K562 (cell line): Measurements from ENCODE around the gene ZNF598. TPM values are rescaled to one million over a fixed set of nuclear protein-coding genes. Genes with fewer than 3 reads are reported as not detected.

Experiments
- BACH1 ChIP-seq: fragments of 200-800 bp; sonication (Bioruptor generic); IDR thresholded peaks from 2 replicates; pipeline ENCODE4 v1.6.1; 2016; ENCODE audit warnings: missing genetic modification characterization, missing compliant biosample characterization
- CTBP1 ChIP-seq: fragments of 450-650 bp; IDR thresholded peaks from 2 replicates; pipeline ENCODE4 v1.6.1; 2016; ENCODE audit warnings: borderline replicate concordance
- ETV1 ChIP-seq: fragments of 450-650 bp; conservative IDR thresholded peaks from 2 replicates; pipeline ENCODE4 v1.6.1; 2016; ENCODE audit warnings: missing genetic modification characterization, control low read depth, low read depth, missing compliant biosample characterization
- MAFG ChIP-seq: fragments of 450-650 bp; conservative IDR thresholded peaks from 2 replicates; pipeline ENCODE4 v1.6.1; 2016; ENCODE audit warnings: missing genetic modification characterization, missing compliant biosample characterization
- NR4A1 ChIP-seq, 2 experiments: fragments of 250-450 bp in 1 of 2; fragments of 450-650 bp in 1 of 2; sonication (Bioruptor Pico) in 1 of 2; IDR thresholded peaks; 2 replicates each; pipeline versions ENCODE4 v1.4.0 to v1.6.1; 2016 to 2020; ENCODE audit warnings: mild to moderate bottlenecking in 2 of 2, missing compliant biosample characterization in 1 of 2, missing genetic modification characterization in 1 of 2, moderate library complexity in 1 of 2
- RUNX1 ChIP-seq: sonication (generic); IDR thresholded peaks from 2 replicates; pipeline ENCODE4 v1.6.1; 2016; ENCODE audit warnings: antibody characterized with exemption, low read depth
- ZBTB17 ChIP-seq: fragments of 450-650 bp; formaldehyde crosslinking; IDR thresholded peaks from 2 replicates; pipeline ENCODE4 v1.4.0; 2020; ENCODE audit warnings: mild to moderate bottlenecking
- ZNF583 ChIP-seq: fragments of 250-450 bp; sonication (Bioruptor Pico); IDR thresholded peaks from 2 replicates; pipeline ENCODE4 v1.4.0; 2020
- polyA plus RNA-seq, 8 experiments: library from polyadenylated mRNA; depleted of rRNA in 4 of 8; stranded (reverse) in 5 of 8; unstranded in 3 of 8; fragments of >200 nt; fragmentation: Nextera tagmentation in 2 of 8; fragmentation: Illumina TruSeq in 1 of 8; extraction: Ambion mirVana in 2 of 8; extraction: Trizol in 1 of 8; gene quantifications; 2 replicates each; pipeline versions ENCODE4 v1.2.1 to v1.2.3, GENCODE V29; 2011 to 2014; ENCODE audit warnings: inconsistent platforms in 1 of 8, missing spikeins in 1 of 8
- total RNA-seq, 7 experiments: library from RNA; depleted of rRNA in 6 of 7; stranded (reverse); fragments of >200 nt in 6 of 7; fragmentation: Illumina TruSeq in 2 of 7; extraction: Trizol in 2 of 7; gene quantifications; 2 replicates each; pipeline versions ENCODE4 v1.2.1 to v1.2.3, GENCODE V29; 2011 to 2021; ENCODE audit warnings: low replicate concordance in 1 of 7
- TF ChIP-seq, protein P1 (sequence below), 2 experiments: fragments of 450-650 bp; formaldehyde crosslinking in 1 of 2; IDR thresholded peaks; 2 replicates each; pipeline versions ENCODE4 v1.4.0 to v1.6.1; 2014 to 2020; ENCODE audit warnings: mild to moderate bottlenecking in 2 of 2, borderline replicate concordance in 1 of 2, low read depth in 1 of 2
- TF ChIP-seq, protein P2 (sequence below): fragments of 200-800 bp; sonication (Bioruptor generic); IDR thresholded peaks from 2 replicates; pipeline ENCODE4 v1.6.1; 2017; ENCODE audit warnings: missing genetic modification characterization, missing compliant biosample characterization
- TF ChIP-seq, protein P3 (sequence below): sonication (generic); formaldehyde crosslinking; IDR thresholded peaks from 2 replicates; pipeline ENCODE4 v1.8.0; 2022; ENCODE audit warnings: mild to moderate bottlenecking, missing genetic modification reagents

Gene ZNF598
- total and polyA plus RNA-seq, 9 of the 15 experiments (the other 6 are each of a cell fraction or from before 2014, with no cell fraction given): 0.11 to 115 (median 29.6) TPM

DNA sequence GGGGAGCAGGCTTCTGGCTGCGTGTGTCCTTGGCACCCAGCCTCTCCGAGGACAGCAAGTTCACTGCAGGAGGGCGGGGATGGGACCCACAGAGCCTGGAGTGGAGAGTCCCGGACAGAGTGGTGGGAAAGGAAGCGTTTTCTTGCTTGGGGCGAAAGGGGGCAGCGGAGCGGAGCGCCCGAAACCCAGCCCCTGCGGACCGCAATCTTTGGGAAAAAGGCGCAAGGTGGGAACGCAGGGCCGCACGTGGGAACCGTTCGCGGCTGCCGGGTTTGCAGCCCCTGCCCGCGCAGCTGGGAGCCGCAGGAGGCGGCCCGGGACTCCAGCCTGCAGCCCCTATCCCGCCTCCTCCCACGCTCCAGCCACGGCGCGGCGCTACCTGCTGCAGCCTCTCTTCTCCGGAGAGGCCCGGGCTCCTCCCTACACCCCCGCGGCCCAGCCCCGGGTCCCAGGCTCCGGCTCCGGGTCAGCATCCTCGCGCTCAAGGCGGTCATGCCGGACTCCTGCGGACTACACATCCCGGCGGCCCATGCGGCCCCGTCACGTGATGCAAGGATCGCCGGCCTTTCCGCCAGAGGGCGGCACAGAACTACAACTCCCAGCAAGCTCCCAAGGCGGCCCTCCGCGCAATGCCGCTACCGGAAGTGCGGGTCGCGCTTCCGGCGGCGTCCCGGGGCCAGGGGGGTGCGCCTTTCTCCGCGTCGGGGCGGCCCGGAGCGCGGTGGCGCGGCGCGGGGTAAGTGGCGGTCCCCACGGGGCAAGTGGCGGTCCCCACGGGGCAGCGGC is 37.9 kb upstream of the ZNF598 start, which contains the start of the genes NTHL1 and TSC2 (continued):
- TF ChIP-seq, protein P1, sequence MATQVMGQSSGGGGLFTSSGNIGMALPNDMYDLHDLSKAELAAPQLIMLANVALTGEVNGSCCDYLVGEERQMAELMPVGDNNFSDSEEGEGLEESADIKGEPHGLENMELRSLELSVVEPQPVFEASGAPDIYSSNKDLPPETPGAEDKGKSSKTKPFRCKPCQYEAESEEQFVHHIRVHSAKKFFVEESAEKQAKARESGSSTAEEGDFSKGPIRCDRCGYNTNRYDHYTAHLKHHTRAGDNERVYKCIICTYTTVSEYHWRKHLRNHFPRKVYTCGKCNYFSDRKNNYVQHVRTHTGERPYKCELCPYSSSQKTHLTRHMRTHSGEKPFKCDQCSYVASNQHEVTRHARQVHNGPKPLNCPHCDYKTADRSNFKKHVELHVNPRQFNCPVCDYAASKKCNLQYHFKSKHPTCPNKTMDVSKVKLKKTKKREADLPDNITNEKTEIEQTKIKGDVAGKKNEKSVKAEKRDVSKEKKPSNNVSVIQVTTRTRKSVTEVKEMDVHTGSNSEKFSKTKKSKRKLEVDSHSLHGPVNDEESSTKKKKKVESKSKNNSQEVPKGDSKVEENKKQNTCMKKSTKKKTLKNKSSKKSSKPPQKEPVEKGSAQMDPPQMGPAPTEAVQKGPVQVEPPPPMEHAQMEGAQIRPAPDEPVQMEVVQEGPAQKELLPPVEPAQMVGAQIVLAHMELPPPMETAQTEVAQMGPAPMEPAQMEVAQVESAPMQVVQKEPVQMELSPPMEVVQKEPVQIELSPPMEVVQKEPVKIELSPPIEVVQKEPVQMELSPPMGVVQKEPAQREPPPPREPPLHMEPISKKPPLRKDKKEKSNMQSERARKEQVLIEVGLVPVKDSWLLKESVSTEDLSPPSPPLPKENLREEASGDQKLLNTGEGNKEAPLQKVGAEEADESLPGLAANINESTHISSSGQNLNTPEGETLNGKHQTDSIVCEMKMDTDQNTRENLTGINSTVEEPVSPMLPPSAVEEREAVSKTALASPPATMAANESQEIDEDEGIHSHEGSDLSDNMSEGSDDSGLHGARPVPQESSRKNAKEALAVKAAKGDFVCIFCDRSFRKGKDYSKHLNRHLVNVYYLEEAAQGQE (IDR thresholded peaks at IDR 0.05; ENCODE audit: borderline replicate concordance): peak; percentile 94
- TF ChIP-seq, protein P1 (CRISPR knock-in tag; IDR thresholded peaks at IDR 0.05; ENCODE audit: low read depth): 0 out of 2 replicates have a peak, but pooled peaks have one; percentile 22
- peak; percentile 91 for TF ChIP-seq ZNF583
- TF ChIP-seq RUNX1: no peak
- TF ChIP-seq ZBTB17 (CRISPR knock-in tag): peak; percentile 76
- TF ChIP-seq NR4A1 (CRISPR knock-in tag; IDR thresholded peaks at IDR 0.05): peak; percentile 55; the same call in 1 of the 2 replicates
- TF ChIP-seq NR4A1 (tag; IDR thresholded peaks at IDR 0.05): peak; percentile 74; the same call in 1 of the 2 replicates
- TF ChIP-seq, protein P2, sequence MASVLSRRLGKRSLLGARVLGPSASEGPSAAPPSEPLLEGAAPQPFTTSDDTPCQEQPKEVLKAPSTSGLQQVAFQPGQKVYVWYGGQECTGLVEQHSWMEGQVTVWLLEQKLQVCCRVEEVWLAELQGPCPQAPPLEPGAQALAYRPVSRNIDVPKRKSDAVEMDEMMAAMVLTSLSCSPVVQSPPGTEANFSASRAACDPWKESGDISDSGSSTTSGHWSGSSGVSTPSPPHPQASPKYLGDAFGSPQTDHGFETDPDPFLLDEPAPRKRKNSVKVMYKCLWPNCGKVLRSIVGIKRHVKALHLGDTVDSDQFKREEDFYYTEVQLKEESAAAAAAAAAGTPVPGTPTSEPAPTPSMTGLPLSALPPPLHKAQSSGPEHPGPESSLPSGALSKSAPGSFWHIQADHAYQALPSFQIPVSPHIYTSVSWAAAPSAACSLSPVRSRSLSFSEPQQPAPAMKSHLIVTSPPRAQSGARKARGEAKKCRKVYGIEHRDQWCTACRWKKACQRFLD (CRISPR knock-in tag): peak; percentile 95
- peak; percentile 93 for TF ChIP-seq CTBP1
- TF ChIP-seq, protein P3, sequence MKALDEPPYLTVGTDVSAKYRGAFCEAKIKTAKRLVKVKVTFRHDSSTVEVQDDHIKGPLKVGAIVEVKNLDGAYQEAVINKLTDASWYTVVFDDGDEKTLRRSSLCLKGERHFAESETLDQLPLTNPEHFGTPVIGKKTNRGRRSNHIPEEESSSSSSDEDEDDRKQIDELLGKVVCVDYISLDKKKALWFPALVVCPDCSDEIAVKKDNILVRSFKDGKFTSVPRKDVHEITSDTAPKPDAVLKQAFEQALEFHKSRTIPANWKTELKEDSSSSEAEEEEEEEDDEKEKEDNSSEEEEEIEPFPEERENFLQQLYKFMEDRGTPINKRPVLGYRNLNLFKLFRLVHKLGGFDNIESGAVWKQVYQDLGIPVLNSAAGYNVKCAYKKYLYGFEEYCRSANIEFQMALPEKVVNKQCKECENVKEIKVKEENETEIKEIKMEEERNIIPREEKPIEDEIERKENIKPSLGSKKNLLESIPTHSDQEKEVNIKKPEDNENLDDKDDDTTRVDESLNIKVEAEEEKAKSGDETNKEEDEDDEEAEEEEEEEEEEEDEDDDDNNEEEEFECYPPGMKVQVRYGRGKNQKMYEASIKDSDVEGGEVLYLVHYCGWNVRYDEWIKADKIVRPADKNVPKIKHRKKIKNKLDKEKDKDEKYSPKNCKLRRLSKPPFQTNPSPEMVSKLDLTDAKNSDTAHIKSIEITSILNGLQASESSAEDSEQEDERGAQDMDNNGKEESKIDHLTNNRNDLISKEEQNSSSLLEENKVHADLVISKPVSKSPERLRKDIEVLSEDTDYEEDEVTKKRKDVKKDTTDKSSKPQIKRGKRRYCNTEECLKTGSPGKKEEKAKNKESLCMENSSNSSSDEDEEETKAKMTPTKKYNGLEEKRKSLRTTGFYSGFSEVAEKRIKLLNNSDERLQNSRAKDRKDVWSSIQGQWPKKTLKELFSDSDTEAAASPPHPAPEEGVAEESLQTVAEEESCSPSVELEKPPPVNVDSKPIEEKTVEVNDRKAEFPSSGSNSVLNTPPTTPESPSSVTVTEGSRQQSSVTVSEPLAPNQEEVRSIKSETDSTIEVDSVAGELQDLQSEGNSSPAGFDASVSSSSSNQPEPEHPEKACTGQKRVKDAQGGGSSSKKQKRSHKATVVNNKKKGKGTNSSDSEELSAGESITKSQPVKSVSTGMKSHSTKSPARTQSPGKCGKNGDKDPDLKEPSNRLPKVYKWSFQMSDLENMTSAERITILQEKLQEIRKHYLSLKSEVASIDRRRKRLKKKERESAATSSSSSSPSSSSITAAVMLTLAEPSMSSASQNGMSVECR (CRISPR knock-in tag): peak; percentile 85; the same call in 1 of the 2 replicates
- TF ChIP-seq ETV1 (tag): peak; percentile 82
- TF ChIP-seq BACH1 (tag): no peak
- no peak for TF ChIP-seq MAFG (tag)
